22Rv1 (cell line): ENCODE measurements around the gene A2M.

ENCODE experiments used
- CTCF ChIP-seq: fragments of 450-650 bp; IDR thresholded peaks from 2 replicates; pipeline ENCODE4 v1.5.1; 2017; ENCODE audit warnings: mild to moderate bottlenecking
- ZFX ChIP-seq: fragments of 450-650 bp; IDR thresholded peaks from 2 replicates; pipeline ENCODE4 v1.6.1; 2017; ENCODE audit warnings: antibody characterized with exemption, borderline replicate concordance

GRCh38 chr12:9081667-9082427, 33.9 kb downstream of the A2M start:
- TF ChIP-seq CTCF (no peak), ZFX (no peak)
